DOHH2 (cell line): ENCODE results near the gene DHRS2.

Source experiments
- H3F3A ChIP-seq: fragments of 200-600 bp; sonication (generic), shearing (Covaris generic); 2 replicates; pipeline ENCODE4 v1.6.0; 2016; ENCODE audit warnings: antibody characterized with exemption, mild to moderate bottlenecking; ENCODE audit not compliant: control insufficient read depth, insufficient read depth
- H3K27ac ChIP-seq: fragments of 200-600 bp; sonication (generic); 2 replicates; pipeline ENCODE4 v1.5.1; 2014; ENCODE audit warnings: low read depth, mild to moderate bottlenecking, low read length, moderate library complexity
- H3K27me3 ChIP-seq: fragments of 200-600 bp; sonication (generic); 2 replicates; pipeline ENCODE4 v1.6.1; 2014; ENCODE audit warnings: mild to moderate bottlenecking, low read length, mixed read lengths; ENCODE audit not compliant: control insufficient read depth
- H3K36me3 ChIP-seq: fragments of 200-600 bp; sonication (generic); 2 replicates; pipeline ENCODE4 v1.6.1; 2014; ENCODE audit warnings: mild to moderate bottlenecking, low read length, moderate library complexity, mixed read lengths; ENCODE audit not compliant: control insufficient read depth
- H3K4me1 ChIP-seq: fragments of 200-600 bp; sonication (generic); 2 replicates; pipeline ENCODE4 v1.6.1; 2014; ENCODE audit warnings: mild to moderate bottlenecking, low read length, mixed read lengths; ENCODE audit not compliant: control insufficient read depth
- H3K4me2 ChIP-seq: fragments of 200-600 bp; sonication (generic); 2 replicates; pipeline ENCODE4 v1.6.0; 2014; ENCODE audit warnings: mild to moderate bottlenecking, low read length, moderate library complexity
- H3K4me3 ChIP-seq: fragments of 200-600 bp; sonication (generic); 2 replicates; pipeline ENCODE4 v1.5.1; 2014; ENCODE audit warnings: mild to moderate bottlenecking, low read length, mixed read lengths
- H3K79me2 ChIP-seq: fragments of 200-600 bp; sonication (generic); 2 replicates; pipeline ENCODE4 v1.6.1; 2014; ENCODE audit warnings: mild to moderate bottlenecking, low read length, mixed read lengths; ENCODE audit not compliant: control insufficient read depth
- H3K9me2 ChIP-seq: fragments of 200-600 bp; sonication (generic); replicated peaks from 2 replicates; pipeline ENCODE4 v1.6.1; 2014; ENCODE audit warnings: mild to moderate bottlenecking, low read length, mixed read lengths; ENCODE audit not compliant: control insufficient read depth
- H3K9me3 ChIP-seq: fragments of 200-600 bp; sonication (generic); 2 replicates; pipeline ENCODE4 v1.6.1; 2014; ENCODE audit warnings: antibody characterized with exemption, low read length, mixed read lengths; ENCODE audit not compliant: control insufficient read depth, insufficient read depth
- H4K20me1 ChIP-seq: fragments of 200-600 bp; sonication (generic); 2 replicates; pipeline ENCODE4 v1.6.0; 2014; ENCODE audit warnings: low read depth, mild to moderate bottlenecking, antibody characterized with exemption, low read length, moderate library complexity; ENCODE audit not compliant: control insufficient read depth, insufficient read depth
- CTCF ChIP-seq: fragments of 200-600 bp; sonication (generic); IDR thresholded peaks from one replicate; pipeline ENCODE4 v1.5.1; 2014; ENCODE audit warnings: antibody characterized with exemption, mild to moderate bottlenecking, low read depth, low read length; ENCODE audit not compliant: poor library complexity, severe bottlenecking
- EZH2phosphoT487 ChIP-seq: fragments of 200-600 bp; sonication (generic); IDR thresholded peaks from 2 replicates; pipeline ENCODE4 v1.6.1; 2017; ENCODE audit warnings: borderline replicate concordance, mild to moderate bottlenecking, antibody characterized with exemption, low read length, moderate library complexity, mixed read lengths

Gene DHRS2

GRCh38 chr14:23629204-23629603 lies 7.0 kb upstream of the DHRS2 start:
- Histone ChIP-seq H3K27me3 (peaks cover 14% of the 10 kb centered on the region; the same call in 1 of the 2 replicates), H3K4me2 (no peak overlapping the region), H3K4me3 (no peak overlapping the region), H3K9me3 (peaks cover 16% of the 10 kb centered on the region), H3K27ac (no peak overlapping the region), H4K20me1 (no peaks in the 10 kb centered on the region), H3K9me2 (no peaks in the 10 kb centered on the region), H3K36me3 (no peaks in the 10 kb centered on the region), H3K4me1 (peaks cover 3% of the 10 kb centered on the region; the same call in 1 of the 2 replicates), H3F3A (no peaks in the 10 kb centered on the region), H3K79me2 (no peaks in the 10 kb centered on the region)
- no peak for TF ChIP-seq EZH2phosphoT487
- no peak for TF ChIP-seq CTCF

GRCh38 chr14:23629832-23630396 lies 6.2 kb upstream of the DHRS2 start:
- Histone ChIP-seq H3K9me2 (no peaks in the 10 kb centered on the region), H3F3A (no peaks in the 10 kb centered on the region), H3K9me3 (peaks cover 11% of the 10 kb centered on the region), H3K4me3 (no peak overlapping the region), H3K4me1 (peaks cover 3% of the 10 kb centered on the region; the same call in 1 of the 2 replicates), H3K27me3 (peaks cover 14% of the 10 kb centered on the region; the same call in 1 of the 2 replicates), H3K27ac (no peak overlapping the region), H3K4me2 (no peak overlapping the region), H3K79me2 (no peaks in the 10 kb centered on the region), H4K20me1 (no peaks in the 10 kb centered on the region), H3K36me3 (no peaks in the 10 kb centered on the region)
- TF ChIP-seq EZH2phosphoT487 (no peak), CTCF (no peak)

GRCh38 chr14:23630687-23631086 lies 5.5 kb upstream of the DHRS2 start:
- peaks cover 14% of the 10 kb centered on the region; the same call in 1 of the 2 replicates for H3K27me3 ChIP-seq

More at GRCh38 chr14:23630687-23631086, 5.5 kb upstream of the DHRS2 start:
- no peaks in the 10 kb centered on the region for H3K36me3 ChIP-seq
- H3K4me2 ChIP-seq, result no peak overlapping the region
- H3K4me3 ChIP-seq, result no peak overlapping the region
- no peaks in the 10 kb centered on the region for H3F3A ChIP-seq
- H4K20me1 ChIP-seq, result no peaks in the 10 kb centered on the region
- no peak for TF ChIP-seq CTCF
- TF ChIP-seq EZH2phosphoT487, result no peak
- peaks cover 3% of the 10 kb centered on the region; the same call in 1 of the 2 replicates for H3K4me1 ChIP-seq
- 0 out of 2 replicates have a peak, but pooled peaks cover 3% of the 10 kb centered on the region for H3K9me3 ChIP-seq
- H3K9me2 ChIP-seq, result no peaks in the 10 kb centered on the region
- H3K79me2 ChIP-seq, result no peaks in the 10 kb centered on the region
- H3K27ac ChIP-seq, result no peak overlapping the region
